Ascending aorta (tissue), 2 donors: ENCODE measurements around the gene ADORA2B. TPM values are rescaled to one million over a fixed set of nuclear protein-coding genes. Genes with fewer than 3 reads are reported as not detected.
A peak's percentile ranks its signal among the peaks of the same experiment; 100 is the strongest.

Source experiments
- DNase-seq, 2 donors: peaks; one replicate each; pipeline ENCODE4 v3.0.0-alpha.2; 2019; ENCODE audit warnings: low spot score in 2 of 2
- H3K27ac ChIP-seq, 2 donors: fragments of 200-600 bp; sonication (generic); one replicate each; pipeline ENCODE4 v1.5.1; 2016 to 2017; ENCODE audit warnings: mild to moderate bottlenecking in 1 of 2
- H3K27me3 ChIP-seq: fragments of 200-600 bp; sonication (generic); one replicate; pipeline ENCODE4 v1.5.1; 2017
- H3K36me3 ChIP-seq, 2 donors: fragments of 200-600 bp; sonication (generic); one replicate each; pipeline ENCODE4 v1.5.1; 2016
- H3K4me1 ChIP-seq, 2 donors: fragments of 200-600 bp; sonication (generic); one replicate each; pipeline ENCODE4 v1.5.1; 2016 to 2017; ENCODE audit warnings: mild to moderate bottlenecking in 1 of 2
- H3K4me3 ChIP-seq, 2 donors: fragments of 200-600 bp; sonication (generic); one replicate each; pipeline ENCODE4 v1.5.1; 2016 to 2017; ENCODE audit warnings: mild to moderate bottlenecking in 1 of 2
- H3K9me3 ChIP-seq, 2 donors: fragments of 200-600 bp; sonication (generic); one replicate each; pipeline ENCODE4 v1.5.1; 2016
- intact Hi-C: fragments of 100-400 bp; cut with DNase I; formaldehyde crosslinking; loops from one replicate; pipeline ENCODE4 v1.15.1; 2023
- total RNA-seq: library from RNA; depleted of rRNA; stranded (reverse); fragments of >200 nt; gene quantifications from one replicate; pipeline ENCODE4 v1.1.0, GENCODE V29; 2016
- TF ChIP-seq, protein P1 (sequence below), 3 experiments: fragments of 200-600 bp in 2 of 3; fragments of 450-650 bp in 1 of 3; sonication (generic) in 2 of 3; IDR thresholded peaks; one replicate each; pipeline ENCODE4 v1.5.1; 2016 to 2019; ENCODE audit warnings: antibody characterized with exemption in 3 of 3, mild to moderate bottlenecking in 1 of 3, moderate library complexity in 1 of 3

Gene ADORA2B
- total RNA-seq, 1 donor from 2014 or later, result not detected

DNA sequence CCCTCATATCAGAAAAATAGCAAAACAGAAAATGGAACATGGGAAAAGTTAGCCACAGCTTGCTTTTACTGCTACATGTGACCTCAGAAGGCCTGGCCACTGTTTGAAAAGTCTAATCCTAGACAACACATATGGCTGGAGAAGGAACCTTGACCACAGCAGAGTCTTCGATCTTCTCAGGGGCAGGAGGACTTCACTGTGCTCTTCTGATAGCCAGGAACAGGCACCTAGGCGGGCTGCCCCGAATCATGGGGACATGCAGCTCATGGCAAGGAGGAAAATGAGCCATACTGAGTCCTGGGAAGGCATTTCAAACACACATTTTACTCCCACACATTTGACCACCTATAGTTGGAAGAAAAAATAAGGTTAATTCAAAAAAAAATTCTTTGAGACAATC lies 31.1 kb upstream of the ADORA2B start:
- Histone ChIP-seq H3K9me3 (no peaks in the 10 kb centered on the region), H3K27ac (no peak overlapping the region), H3K36me3 (no peaks in the 10 kb centered on the region), H3K4me3 (no peak overlapping the region), H3K4me1 (no peaks in the 10 kb centered on the region), H3K27me3 (no peaks in the 10 kb centered on the region)
- intact Hi-C loops, result no loop called here
- DNase-seq, result no peak
- TF ChIP-seq, protein P1, sequence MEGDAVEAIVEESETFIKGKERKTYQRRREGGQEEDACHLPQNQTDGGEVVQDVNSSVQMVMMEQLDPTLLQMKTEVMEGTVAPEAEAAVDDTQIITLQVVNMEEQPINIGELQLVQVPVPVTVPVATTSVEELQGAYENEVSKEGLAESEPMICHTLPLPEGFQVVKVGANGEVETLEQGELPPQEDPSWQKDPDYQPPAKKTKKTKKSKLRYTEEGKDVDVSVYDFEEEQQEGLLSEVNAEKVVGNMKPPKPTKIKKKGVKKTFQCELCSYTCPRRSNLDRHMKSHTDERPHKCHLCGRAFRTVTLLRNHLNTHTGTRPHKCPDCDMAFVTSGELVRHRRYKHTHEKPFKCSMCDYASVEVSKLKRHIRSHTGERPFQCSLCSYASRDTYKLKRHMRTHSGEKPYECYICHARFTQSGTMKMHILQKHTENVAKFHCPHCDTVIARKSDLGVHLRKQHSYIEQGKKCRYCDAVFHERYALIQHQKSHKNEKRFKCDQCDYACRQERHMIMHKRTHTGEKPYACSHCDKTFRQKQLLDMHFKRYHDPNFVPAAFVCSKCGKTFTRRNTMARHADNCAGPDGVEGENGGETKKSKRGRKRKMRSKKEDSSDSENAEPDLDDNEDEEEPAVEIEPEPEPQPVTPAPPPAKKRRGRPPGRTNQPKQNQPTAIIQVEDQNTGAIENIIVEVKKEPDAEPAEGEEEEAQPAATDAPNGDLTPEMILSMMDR (IDR thresholded peaks at IDR 0.05), result no peak

GRCh38 chr17:15914400-15915170 lies 30.3 kb upstream of the ADORA2B start:
- no peaks in the 10 kb centered on the region for H3K36me3 ChIP-seq
- H3K27ac ChIP-seq, result no peak overlapping the region
- H3K9me3 ChIP-seq, result no peaks in the 10 kb centered on the region
- TF ChIP-seq, protein P1 (IDR thresholded peaks at IDR 0.05), result no peak
- no peaks in the 10 kb centered on the region for H3K4me1 ChIP-seq
- no peaks in the 10 kb centered on the region for H3K27me3 ChIP-seq
- no peak overlapping the region for H3K4me3 ChIP-seq
- intact Hi-C loops, result no loop called here
- DNase-seq, result no peak

DNA sequence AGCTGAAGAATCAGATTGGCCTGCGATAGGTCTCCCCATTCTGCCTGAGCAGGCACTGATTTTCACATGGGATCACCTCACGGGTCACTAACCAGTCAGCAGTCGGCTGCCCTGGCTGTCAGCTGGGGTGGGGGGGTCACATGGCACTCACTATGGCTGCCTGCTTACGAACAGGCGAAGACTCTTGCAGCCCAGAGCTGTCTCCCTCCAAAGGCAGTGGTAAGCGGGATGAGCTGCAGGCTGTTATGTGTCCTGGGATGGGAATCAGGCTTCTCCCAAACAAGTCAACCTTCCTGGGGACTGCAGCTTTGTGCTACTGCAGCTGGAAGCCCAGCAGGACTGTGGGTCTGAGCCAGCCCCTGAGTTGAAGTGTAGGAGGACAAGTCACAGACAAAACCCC lies 29.0 kb upstream of the ADORA2B start:
- H3K36me3 ChIP-seq, result no peaks in the 10 kb centered on the region
- no peak for DNase-seq
- no peaks in the 10 kb centered on the region for H3K27me3 ChIP-seq
- intact Hi-C loops, result no loop called here
- no peaks in the 10 kb centered on the region for H3K4me1 ChIP-seq
- no peak overlapping the region for H3K4me3 ChIP-seq
- no peak overlapping the region for H3K27ac ChIP-seq
- TF ChIP-seq, protein P1 (IDR thresholded peaks at IDR 0.05), result no peak
- H3K9me3 ChIP-seq, result no peaks in the 10 kb centered on the region

DNA sequence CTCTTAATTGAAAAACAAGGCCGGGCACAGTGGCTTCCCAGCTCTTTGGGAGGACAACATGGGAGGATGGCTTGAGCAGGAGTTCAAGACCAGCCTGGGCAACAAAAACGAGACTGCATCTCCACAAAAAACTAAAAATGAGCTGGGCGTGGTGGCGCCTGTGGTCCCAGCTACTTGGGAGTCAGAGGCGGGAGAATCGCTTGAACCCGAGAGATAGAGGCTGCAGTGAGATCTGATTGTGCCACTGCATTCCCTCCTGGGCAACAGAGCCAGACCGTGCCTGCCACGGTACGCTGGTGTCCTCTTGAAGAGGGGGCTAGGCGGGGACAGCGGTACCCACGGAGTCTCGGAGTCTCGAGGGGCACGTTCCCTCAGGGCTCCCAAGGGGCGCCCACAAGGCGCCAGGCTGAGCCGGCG lies 27.9 kb upstream of the ADORA2B start:
- no peaks in the 10 kb centered on the region for H3K4me1 ChIP-seq
- H3K36me3 ChIP-seq, result no peaks in the 10 kb centered on the region
- H3K27me3 ChIP-seq, result no peaks in the 10 kb centered on the region
- intact Hi-C loops, result no loop called here
- no peak for DNase-seq
- no peaks in the 10 kb centered on the region for H3K9me3 ChIP-seq
- TF ChIP-seq, protein P1 (IDR thresholded peaks at IDR 0.05), result no peak
- no peak overlapping the region for H3K27ac ChIP-seq
- peak overlapping the region in 1 of 2 donors; percentile 5 for H3K4me3 ChIP-seq

DNA sequence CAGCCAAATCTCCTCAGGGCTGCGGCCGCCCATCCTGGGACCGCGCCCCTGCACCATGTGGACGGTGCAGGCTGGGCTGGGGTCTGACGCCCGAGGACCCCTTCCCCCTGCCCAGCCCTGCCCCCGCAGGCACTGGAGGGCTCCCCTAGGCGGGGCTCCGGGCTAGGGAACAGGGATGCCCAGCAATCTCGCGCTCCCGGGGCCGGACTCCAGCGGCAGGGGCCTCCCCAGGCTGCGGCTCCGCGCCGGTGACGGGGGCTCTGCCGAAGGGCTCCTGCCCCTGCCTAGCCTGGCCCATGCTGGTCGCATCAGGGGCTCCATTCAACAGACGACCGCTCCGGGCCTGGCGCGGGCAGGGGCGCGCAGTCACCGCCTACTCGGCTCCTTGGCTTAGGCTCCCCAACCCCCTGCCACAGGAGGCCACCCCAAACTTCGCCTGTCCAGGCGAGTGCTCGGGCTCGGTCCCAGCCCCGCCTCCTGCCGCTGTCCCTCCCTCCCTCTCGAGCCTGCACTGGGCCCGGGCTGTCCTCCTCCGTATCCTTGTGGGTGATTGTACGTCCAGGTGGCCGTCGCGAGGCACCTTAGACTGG lies 27.4 kb upstream of the ADORA2B start:
- peak overlapping the region; percentile 5 to 8 for H3K4me3 ChIP-seq
- DNase-seq, result no peak
- intact Hi-C loops, result no loop called here
- no peaks in the 10 kb centered on the region for H3K27me3 ChIP-seq
- no peak overlapping the region for H3K27ac ChIP-seq
- no peaks in the 10 kb centered on the region for H3K36me3 ChIP-seq
- TF ChIP-seq, protein P1 (IDR thresholded peaks at IDR 0.05), result no peak
- no peaks in the 10 kb centered on the region for H3K9me3 ChIP-seq
- H3K4me1 ChIP-seq, result no peaks in the 10 kb centered on the region
